K562 (cell line): ENCODE measurements around the gene RIMKLA. TPM values are rescaled to one million over a fixed set of nuclear protein-coding genes. Genes with fewer than 3 reads are reported as not detected.

Experiments used
- CSDE1 ChIP-seq, 2 experiments: fragments of 450-650 bp; IDR thresholded peaks; 2 replicates each; pipeline ENCODE4 v1.6.1; 2016; ENCODE audit warnings: mild to moderate bottlenecking in 1 of 2
- EZH2 ChIP-seq: IDR thresholded peaks from 2 replicates; pipeline ENCODE4 v1.6.1; 2012; ENCODE audit warnings: low read depth, mild to moderate bottlenecking, inconsistent platforms, low read length, borderline replicate concordance
- FOXJ3 ChIP-seq: sonication (generic); formaldehyde crosslinking; IDR thresholded peaks from 2 replicates; pipeline ENCODE4 v1.4.0; 2020; ENCODE audit warnings: mild to moderate bottlenecking, missing genetic modification reagents
- PHF21A ChIP-seq: fragments of 450-650 bp; IDR thresholded peaks from 2 replicates; pipeline ENCODE4 v1.6.1; 2017; ENCODE audit warnings: low read depth, borderline replicate concordance
- POLR3A ChIP-seq: IDR thresholded peaks from 2 replicates; pipeline ENCODE4 v1.6.1; 2011; ENCODE audit warnings: borderline replicate concordance, mild to moderate bottlenecking, moderate library complexity; ENCODE audit not compliant: insufficient read length, insufficient read depth; ENCODE audit errors: extremely low read depth
- RBBP5 ChIP-seq: fragments of 200-600 bp; sonication (generic); IDR thresholded peaks from 2 replicates; pipeline ENCODE4 v1.6.1; 2012; ENCODE audit warnings: borderline replicate concordance, mild to moderate bottlenecking, low read length, control low read depth, inconsistent platforms; ENCODE audit not compliant: insufficient read depth, poor library complexity, severe bottlenecking
- RUNX1 ChIP-seq: sonication (generic); IDR thresholded peaks from 2 replicates; pipeline ENCODE4 v1.6.1; 2016; ENCODE audit warnings: antibody characterized with exemption, low read depth
- SLC30A9 ChIP-seq: fragments of 250-450 bp; sonication (Bioruptor Pico); IDR thresholded peaks from 2 replicates; pipeline ENCODE4 v1.8.0; 2022; ENCODE audit warnings: mild to moderate bottlenecking, moderate library complexity
- SNIP1 ChIP-seq: fragments of 450-650 bp; IDR thresholded peaks from 2 replicates; pipeline ENCODE4 v1.7.1; 2017; ENCODE audit warnings: low read depth, mild to moderate bottlenecking
- TAF1 ChIP-seq: IDR thresholded peaks from 2 replicates; pipeline ENCODE4 v1.6.1; 2011; ENCODE audit warnings: mild to moderate bottlenecking, low read length, moderate library complexity; ENCODE audit not compliant: insufficient read depth, control insufficient read depth, severe bottlenecking; ENCODE audit errors: extremely low read depth
- TCF3 ChIP-seq: sonication (generic); formaldehyde crosslinking; IDR thresholded peaks from 2 replicates; pipeline ENCODE4 v1.4.0; 2020; ENCODE audit warnings: mild to moderate bottlenecking, missing genetic modification reagents
- TRIM24 ChIP-seq, 2 experiments: fragments of 450-650 bp; IDR thresholded peaks; 2 replicates each; pipeline ENCODE4 v1.6.1; 2016
- ZNF232 ChIP-seq: sonication (generic); formaldehyde crosslinking; IDR thresholded peaks from 2 replicates; pipeline ENCODE4 v1.8.0; 2022; ENCODE audit warnings: mild to moderate bottlenecking, missing genetic modification reagents
- ZNF384 ChIP-seq: IDR thresholded peaks from 2 replicates; pipeline ENCODE4 v1.6.1; 2012; ENCODE audit warnings: low read depth, low read length, improper control_type of control experiment
- ZNF586 ChIP-seq: fragments of 450-650 bp; formaldehyde crosslinking; conservative IDR thresholded peaks from 2 replicates; pipeline ENCODE4 v1.4.0; 2020; ENCODE audit warnings: mild to moderate bottlenecking, moderate library complexity
- ZNF780A ChIP-seq: fragments of 250-450 bp; sonication (Bioruptor Pico); IDR thresholded peaks from 2 replicates; pipeline ENCODE4 v1.5.0; 2021; ENCODE audit warnings: mild to moderate bottlenecking
- polyA plus RNA-seq, 8 experiments: library from polyadenylated mRNA; depleted of rRNA in 4 of 8; stranded (reverse) in 5 of 8; unstranded in 3 of 8; fragments of >200 nt; fragmentation: Nextera tagmentation in 2 of 8; fragmentation: Illumina TruSeq in 1 of 8; extraction: Ambion mirVana in 2 of 8; extraction: Trizol in 1 of 8; gene quantifications; 2 replicates each; pipeline versions ENCODE4 v1.2.1 to v1.2.3, GENCODE V29; 2011 to 2014; ENCODE audit warnings: inconsistent platforms in 1 of 8, missing spikeins in 1 of 8
- total RNA-seq, 7 experiments: library from RNA; depleted of rRNA in 6 of 7; stranded (reverse); fragments of >200 nt in 6 of 7; fragmentation: Illumina TruSeq in 2 of 7; extraction: Trizol in 2 of 7; gene quantifications; 2 replicates each; pipeline versions ENCODE4 v1.2.1 to v1.2.3, GENCODE V29; 2011 to 2021; ENCODE audit warnings: low replicate concordance in 1 of 7
- TF ChIP-seq, protein P1 (sequence below): sonication (generic); formaldehyde crosslinking; IDR thresholded peaks from 2 replicates; pipeline ENCODE4 v1.8.0; 2022; ENCODE audit warnings: missing genetic modification reagents, mild to moderate bottlenecking, borderline replicate concordance
- TF ChIP-seq, protein P2 (sequence below), 2 experiments: fragments of 450-650 bp; IDR thresholded peaks; 2 replicates each; pipeline ENCODE4 v1.6.1; 2016; ENCODE audit warnings: mild to moderate bottlenecking in 2 of 2, borderline replicate concordance in 1 of 2, low read depth in 1 of 2, moderate library complexity in 1 of 2
- TF ChIP-seq, protein P3 (sequence below): sonication (generic); formaldehyde crosslinking; IDR thresholded peaks from 2 replicates; pipeline ENCODE4 v1.9.0; 2022; ENCODE audit warnings: mild to moderate bottlenecking, missing genetic modification reagents

RIMKLA gene
- total and polyA plus RNA-seq, 9 of the 15 experiments (the other 6 are each of a cell fraction or from before 2014, with no cell fraction given) = 0.02 TPM; not detected in 8

DNA sequence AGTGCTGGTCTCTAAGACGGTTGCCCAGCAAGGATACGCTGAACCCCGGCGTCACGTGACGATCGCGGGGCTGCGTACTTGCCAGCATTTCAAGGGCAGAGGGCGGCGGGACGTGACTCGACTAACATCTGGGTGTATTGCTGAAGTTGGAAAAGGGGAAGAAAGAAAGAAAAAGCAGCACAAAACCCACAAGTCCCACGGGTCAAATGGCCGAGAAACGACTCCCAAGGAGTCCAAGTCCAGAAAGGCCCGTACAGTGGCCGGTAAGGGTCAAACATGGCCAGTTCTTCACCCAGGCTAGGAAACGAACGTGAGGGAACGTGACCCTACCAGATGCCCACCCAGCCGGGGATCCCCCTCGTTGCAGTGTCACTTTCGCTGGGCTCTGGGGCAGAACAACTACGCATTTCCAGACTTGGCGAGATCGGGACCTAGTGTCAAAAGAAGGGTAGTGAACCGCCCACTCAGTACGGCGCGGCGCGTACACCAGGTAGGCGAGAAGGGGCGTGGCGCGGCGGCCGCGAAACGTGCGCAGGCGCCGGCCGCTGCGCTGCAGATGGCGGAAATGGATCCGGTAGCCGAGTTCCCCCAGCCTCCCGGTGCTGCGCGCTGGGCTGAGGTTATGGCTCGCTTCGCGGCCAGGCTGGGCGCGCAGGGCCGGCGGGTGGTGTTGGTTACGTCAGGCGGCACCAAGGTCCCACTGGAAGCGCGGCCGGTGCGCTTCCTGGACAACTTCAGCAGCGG lies 75.6 kb downstream of the RIMKLA start, which contains the start of the genes PPCS and ZMYND12 (continued):
- TF ChIP-seq ZNF384 (no peak), ZNF780A (CRISPR knock-in tag) (no peak), PHF21A (no peak), TAF1 (peak; percentile 65), SNIP1 (no peak), ZNF232 (CRISPR knock-in tag) (no peak), RBBP5 (peak; percentile 11), RUNX1 (no peak), CSDE1 (IDR thresholded peaks at IDR 0.05) (no peak), POLR3A (no peak), SLC30A9 (CRISPR knock-in tag) (no peak), TCF3 (CRISPR knock-in tag) (no peak), EZH2 (no peak), ZNF586 (no peak), FOXJ3 (CRISPR knock-in tag) (no peak), TRIM24 (IDR thresholded peaks at IDR 0.05) (no peak)
- TF ChIP-seq, protein P1, sequence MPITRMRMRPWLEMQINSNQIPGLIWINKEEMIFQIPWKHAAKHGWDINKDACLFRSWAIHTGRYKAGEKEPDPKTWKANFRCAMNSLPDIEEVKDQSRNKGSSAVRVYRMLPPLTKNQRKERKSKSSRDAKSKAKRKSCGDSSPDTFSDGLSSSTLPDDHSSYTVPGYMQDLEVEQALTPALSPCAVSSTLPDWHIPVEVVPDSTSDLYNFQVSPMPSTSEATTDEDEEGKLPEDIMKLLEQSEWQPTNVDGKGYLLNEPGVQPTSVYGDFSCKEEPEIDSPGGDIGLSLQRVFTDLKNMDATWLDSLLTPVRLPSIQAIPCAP = no peak
- TF ChIP-seq, protein P2, sequence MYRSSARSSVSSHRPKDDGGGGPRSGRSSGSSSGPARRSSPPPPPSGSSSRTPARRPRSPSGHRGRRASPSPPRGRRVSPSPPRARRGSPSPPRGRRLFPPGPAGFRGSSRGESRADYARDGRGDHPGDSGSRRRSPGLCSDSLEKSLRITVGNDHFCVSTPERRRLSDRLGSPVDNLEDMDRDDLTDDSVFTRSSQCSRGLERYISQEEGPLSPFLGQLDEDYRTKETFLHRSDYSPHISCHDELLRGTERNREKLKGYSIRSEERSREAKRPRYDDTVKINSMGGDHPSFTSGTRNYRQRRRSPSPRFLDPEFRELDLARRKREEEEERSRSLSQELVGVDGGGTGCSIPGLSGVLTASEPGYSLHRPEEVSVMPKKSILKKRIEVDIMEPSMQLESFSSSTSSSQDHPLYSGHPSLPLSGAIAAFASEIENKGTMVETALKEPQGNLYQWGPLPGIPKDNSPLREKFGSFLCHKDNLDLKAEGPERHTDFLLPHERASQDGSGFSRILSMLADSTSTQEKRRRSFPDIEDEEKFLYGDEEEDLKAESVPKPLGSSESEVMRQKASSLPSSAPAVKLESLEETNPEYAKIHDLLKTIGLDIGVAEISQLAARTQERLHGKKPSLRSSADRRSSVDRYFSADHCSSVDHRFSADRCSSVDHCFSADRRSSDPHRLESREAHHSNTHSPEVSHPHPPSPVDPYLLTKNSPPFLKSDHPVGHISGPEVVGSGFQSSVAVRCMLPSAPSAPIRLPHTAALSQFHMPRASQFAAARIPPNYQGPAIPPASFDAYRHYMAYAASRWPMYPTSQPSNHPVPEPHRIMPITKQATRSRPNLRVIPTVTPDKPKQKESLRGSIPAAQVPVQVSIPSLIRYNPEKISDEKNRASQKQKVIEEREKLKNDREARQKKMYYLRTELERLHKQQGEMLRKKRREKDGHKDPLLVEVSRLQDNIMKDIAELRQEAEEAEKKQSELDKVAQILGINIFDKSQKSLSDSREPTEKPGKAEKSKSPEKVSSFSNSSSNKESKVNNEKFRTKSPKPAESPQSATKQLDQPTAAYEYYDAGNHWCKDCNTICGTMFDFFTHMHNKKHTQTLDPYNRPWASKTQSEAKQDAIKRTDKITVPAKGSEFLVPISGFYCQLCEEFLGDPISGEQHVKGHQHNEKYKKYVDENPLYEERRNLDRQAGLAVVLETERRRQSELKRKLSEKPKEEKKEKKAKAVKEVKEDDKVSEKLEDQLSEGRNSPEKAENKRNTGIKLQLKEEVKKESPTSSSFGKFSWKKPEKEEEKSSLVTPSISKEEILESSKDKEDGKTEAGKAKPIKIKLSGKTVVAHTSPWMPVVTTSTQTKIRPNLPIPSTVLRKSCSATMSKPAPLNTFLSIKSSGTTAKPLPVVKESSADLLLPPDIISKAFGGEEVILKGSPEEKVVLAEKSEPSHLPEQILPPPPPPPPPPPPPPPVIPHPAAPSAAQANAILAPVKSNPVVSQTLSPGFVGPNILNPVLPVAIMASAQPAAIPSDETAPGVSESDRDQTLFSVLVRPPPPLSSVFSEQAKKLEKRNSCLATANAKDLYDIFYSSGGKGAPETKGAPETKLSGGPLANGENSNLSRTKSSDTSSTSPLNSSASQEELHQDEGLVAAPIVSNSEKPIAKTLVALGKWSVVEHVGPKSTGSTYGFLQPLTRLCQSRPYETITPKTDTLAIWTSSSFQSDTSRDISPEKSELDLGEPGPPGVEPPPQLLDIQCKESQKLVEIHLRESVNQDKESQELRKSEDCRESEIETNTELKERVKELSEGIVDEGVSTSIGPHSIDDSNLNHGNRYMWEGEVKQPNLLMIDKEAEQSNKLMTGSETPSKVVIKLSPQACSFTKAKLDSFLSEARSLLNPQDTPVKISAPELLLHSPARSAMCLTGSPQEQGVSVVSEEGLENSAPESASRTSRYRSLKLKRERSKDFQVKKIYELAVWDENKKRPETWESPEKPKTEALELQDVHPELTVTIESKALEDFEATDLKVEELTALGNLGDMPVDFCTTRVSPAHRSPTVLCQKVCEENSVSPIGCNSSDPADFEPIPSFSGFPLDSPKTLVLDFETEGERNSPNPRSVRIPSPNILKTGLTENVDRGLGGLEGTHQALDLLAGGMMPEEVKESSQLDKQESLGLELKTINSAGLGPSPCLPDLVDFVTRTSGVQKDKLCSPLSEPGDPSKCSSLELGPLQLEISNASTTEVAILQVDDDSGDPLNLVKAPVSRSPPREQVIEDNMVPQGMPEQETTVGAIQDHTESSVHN (IDR thresholded peaks at IDR 0.05; ENCODE audit: borderline replicate concordance in 1 of 2, low read depth in 1 of 2) = no peak
- TF ChIP-seq, protein P3, sequence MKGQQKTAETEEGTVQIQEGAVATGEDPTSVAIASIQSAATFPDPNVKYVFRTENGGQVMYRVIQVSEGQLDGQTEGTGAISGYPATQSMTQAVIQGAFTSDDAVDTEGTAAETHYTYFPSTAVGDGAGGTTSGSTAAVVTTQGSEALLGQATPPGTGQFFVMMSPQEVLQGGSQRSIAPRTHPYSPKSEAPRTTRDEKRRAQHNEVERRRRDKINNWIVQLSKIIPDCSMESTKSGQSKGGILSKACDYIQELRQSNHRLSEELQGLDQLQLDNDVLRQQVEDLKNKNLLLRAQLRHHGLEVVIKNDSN = peak; percentile 49; the same call in 1 of the 2 replicates
